GM21529 (cell line): Measurements from ENCODE around the gene PIGW.
"Not testable (repeated sequence)": the region's sequence is repeated elsewhere in the genome, so short reads cannot be mapped to it uniquely, and the experiment has no call there.

Experiments
- ATAC-seq: cut with Tn5 transposase; IDR thresholded peaks from one replicate; pipeline ENCODE4 v1.9.1; 2021; ENCODE audit not compliant: unreplicated experiment

PIGW gene

GRCh38 chr17:36508439-36508838, 26.3 kb upstream of the PIGW start:
- ATAC-seq = not testable (repeated sequence)

- no peak for ATAC-seq
Measured at GRCh38 chr17:36509272-36509985, 25.4 kb upstream of the PIGW start.

GRCh38 chr17:36510636-36511035, 24.2 kb upstream of the PIGW start:
- ATAC-seq = no peak

GRCh38 chr17:36511216-36511615, 23.6 kb upstream of the PIGW start:
- ATAC-seq = no peak

GRCh38 chr17:36512641-36513040, 22.1 kb upstream of the PIGW start:
- ATAC-seq = no peak

GRCh38 chr17:36514856-36515255, 19.9 kb upstream of the PIGW start:
- ATAC-seq = no peak

GRCh38 chr17:36515837-36516236, 18.9 kb upstream of the PIGW start:
- ATAC-seq = no peak

- ATAC-seq = no peak
Measured at GRCh38 chr17:36523113-36523512, 11.7 kb upstream of the PIGW start.

- ATAC-seq = no peak
Measured at GRCh38 chr17:36524428-36524876, 10.3 kb upstream of the PIGW start.

- no peak for ATAC-seq
Measured at GRCh38 chr17:36525113-36525512, 9.7 kb upstream of the PIGW start.

- ATAC-seq = no peak
Measured at GRCh38 chr17:36525888-36526287, 8.9 kb upstream of the PIGW start.

- ATAC-seq = no peak
Measured at GRCh38 chr17:36527621-36528250, 7.1 kb upstream of the PIGW start.

- ATAC-seq = no peak
Measured at GRCh38 chr17:36529121-36529520, 5.7 kb upstream of the PIGW start.

- no peak for ATAC-seq
Measured at GRCh38 chr17:36532435-36532975, 2.3 kb upstream of the PIGW start.

- ATAC-seq = peak; percentile 31
Measured at GRCh38 chr17:36533935-36534839, 600 bp upstream of the PIGW start.

- peak; percentile 13 for ATAC-seq
Measured at GRCh38 chr17:36535669-36536081, 888 bp downstream of the PIGW start.

- no peak for ATAC-seq
Measured at GRCh38 chr17:36540696-36541095, 5.9 kb downstream of the PIGW start.

- ATAC-seq = no peak
Measured at GRCh38 chr17:36542755-36543154, 8.0 kb downstream of the PIGW start.

GRCh38 chr17:36544044-36544306, 9.2 kb downstream of the PIGW start:
- peak; percentile 18 for ATAC-seq

- ATAC-seq = peak; percentile 54
Measured at GRCh38 chr17:36544307-36545076, 9.7 kb downstream of the PIGW start, which contains the start of gene GGNBP2. Gene GGNBP2, plus strand, starts transcription at chr17:36544919. Its CDS starts 806 bp downstream, at chr17:36545725.

GRCh38 chr17:36545077-36545464, 10.3 kb downstream of the PIGW start:
- ATAC-seq = peak; percentile 29
